Mesenchymal stem cell (in vitro differentiated cells and primary cell): ENCODE data around the gene COL16A1.
A peak's percentile ranks its signal among the peaks of the same experiment; 100 is the strongest.

Experiments used
- DNase-seq: peaks from one replicate; pipeline ENCODE4 v3.0.0-alpha.2; 2013
- H2AFZ ChIP-seq: one replicate; pipeline ENCODE4 v1.6.1; 2013; ENCODE audit warnings: low read depth, mild to moderate bottlenecking, control low read depth, inconsistent platforms, low read length, moderate library complexity
- H2AK5ac ChIP-seq: 2 replicates; pipeline ENCODE4 v1.6.1; 2013; ENCODE audit warnings: low read length, moderate library complexity, mild to moderate bottlenecking, inconsistent platforms; ENCODE audit not compliant: severe bottlenecking
- H2BK120ac ChIP-seq: one replicate; pipeline ENCODE4 v1.6.1; 2013; ENCODE audit warnings: low read depth, mild to moderate bottlenecking, inconsistent platforms, low read length, moderate library complexity
- H2BK12ac ChIP-seq, 2 experiments: one replicate each; pipeline ENCODE4 v1.6.1; 2013; ENCODE audit warnings: inconsistent platforms in 2 of 2, low read length in 2 of 2, mild to moderate bottlenecking in 2 of 2, moderate library complexity in 2 of 2, control low read depth in 1 of 2
- H2BK15ac ChIP-seq: one replicate; pipeline ENCODE4 v1.6.1; 2013; ENCODE audit warnings: mild to moderate bottlenecking, low read depth, inconsistent platforms; ENCODE audit not compliant: poor library complexity, severe bottlenecking
- H2BK5ac ChIP-seq: 2 replicates; pipeline ENCODE4 v1.6.1; 2013; ENCODE audit warnings: low read depth, mild to moderate bottlenecking, low read length, control low read depth, inconsistent platforms; ENCODE audit not compliant: poor library complexity, severe bottlenecking
- H3K14ac ChIP-seq, 2 experiments: one replicate each; pipeline ENCODE4 v1.6.1; 2013; ENCODE audit warnings: inconsistent platforms in 2 of 2, low read length in 2 of 2, control low read depth in 1 of 2, mild to moderate bottlenecking in 1 of 2, moderate library complexity in 1 of 2
- H3K18ac ChIP-seq, 2 experiments: one replicate each; pipeline ENCODE4 v1.6.1; 2013; ENCODE audit warnings: inconsistent platforms in 2 of 2, low read length in 2 of 2, control low read depth in 1 of 2, low read depth in 1 of 2, mild to moderate bottlenecking in 1 of 2
- H3K23ac ChIP-seq, 2 experiments: one replicate each; pipeline ENCODE4 v1.6.1; 2013; ENCODE audit warnings: inconsistent platforms in 2 of 2, low read length in 2 of 2, mild to moderate bottlenecking in 2 of 2, moderate library complexity in 2 of 2, control low read depth in 1 of 2
- H3K27ac ChIP-seq: 2 replicates; pipeline ENCODE4 v1.5.1; 2013; ENCODE audit warnings: mild to moderate bottlenecking, moderate library complexity, low read length, control low read depth, inconsistent platforms; ENCODE audit not compliant: poor library complexity, severe bottlenecking
- H3K27me3 ChIP-seq, 2 experiments: 2 replicates each; pipeline versions ENCODE4 v1.6.1 to v1.7.0; 2013; ENCODE audit warnings: low read length in 2 of 2, mild to moderate bottlenecking in 2 of 2, moderate library complexity in 2 of 2, control low read depth in 1 of 2, inconsistent platforms in 1 of 2; ENCODE audit not compliant: control insufficient read depth in 1 of 2, insufficient read depth in 1 of 2
- H3K36me3 ChIP-seq, 2 experiments: 2 replicates each; pipeline versions ENCODE4 v1.6.1 to v1.7.0; 2013; ENCODE audit warnings: low read length in 2 of 2, control low read depth in 1 of 2, inconsistent platforms in 1 of 2, low read depth in 1 of 2, mild to moderate bottlenecking in 1 of 2; ENCODE audit not compliant: insufficient read depth in 2 of 2, control insufficient read depth in 1 of 2
- H3K4ac ChIP-seq, 2 experiments: one replicate each; pipeline ENCODE4 v1.6.1; 2013; ENCODE audit warnings: inconsistent platforms in 2 of 2, low read length in 2 of 2, mild to moderate bottlenecking in 2 of 2, moderate library complexity in 2 of 2, control low read depth in 1 of 2, low read depth in 1 of 2
- H3K4me1 ChIP-seq: 2 replicates; pipeline ENCODE4 v1.6.1; 2013; ENCODE audit warnings: low read depth, low read length, control low read depth; ENCODE audit not compliant: control insufficient read depth, insufficient read depth
- H3K4me2 ChIP-seq: 2 replicates; pipeline ENCODE4 v1.6.1; 2013; ENCODE audit warnings: low read length, mild to moderate bottlenecking, inconsistent platforms; ENCODE audit not compliant: poor library complexity, severe bottlenecking
- H3K4me3 ChIP-seq, 2 experiments: 2 replicates each; pipeline versions ENCODE4 v1.5.1 to v1.7.0; 2013; ENCODE audit warnings: low read length in 2 of 2, mild to moderate bottlenecking in 2 of 2, control low read depth in 1 of 2, low read depth in 1 of 2; ENCODE audit not compliant: insufficient read depth in 1 of 2
- H3K79me1 ChIP-seq: replicated peaks from 2 replicates; pipeline ENCODE4 v1.6.1; 2013; ENCODE audit warnings: mild to moderate bottlenecking, control low read depth, low read length, inconsistent platforms; ENCODE audit not compliant: poor library complexity, severe bottlenecking
- H3K9ac ChIP-seq: 2 replicates; pipeline ENCODE4 v1.7.0; 2013; ENCODE audit warnings: mild to moderate bottlenecking, low read length, moderate library complexity
- H3K9me3 ChIP-seq: 2 replicates; pipeline ENCODE4 v1.7.0; 2013; ENCODE audit warnings: mild to moderate bottlenecking, low read length; ENCODE audit not compliant: control insufficient read depth
- H4K8ac ChIP-seq: one replicate; pipeline ENCODE4 v1.6.1; 2013; ENCODE audit warnings: inconsistent platforms, mild to moderate bottlenecking, low read length, moderate library complexity
- H4K91ac ChIP-seq: one replicate; pipeline ENCODE4 v1.6.1; 2013; ENCODE audit warnings: mild to moderate bottlenecking, low read length, inconsistent platforms
- WGBS: methylation state at CpG from one replicate; pipeline ENCODE4 v1.1.7; 2013; ENCODE audit warnings: mixed read lengths; 5-methylcytosine and 5-hydroxymethylcytosine counted together

The COL16A1 gene

DNA sequence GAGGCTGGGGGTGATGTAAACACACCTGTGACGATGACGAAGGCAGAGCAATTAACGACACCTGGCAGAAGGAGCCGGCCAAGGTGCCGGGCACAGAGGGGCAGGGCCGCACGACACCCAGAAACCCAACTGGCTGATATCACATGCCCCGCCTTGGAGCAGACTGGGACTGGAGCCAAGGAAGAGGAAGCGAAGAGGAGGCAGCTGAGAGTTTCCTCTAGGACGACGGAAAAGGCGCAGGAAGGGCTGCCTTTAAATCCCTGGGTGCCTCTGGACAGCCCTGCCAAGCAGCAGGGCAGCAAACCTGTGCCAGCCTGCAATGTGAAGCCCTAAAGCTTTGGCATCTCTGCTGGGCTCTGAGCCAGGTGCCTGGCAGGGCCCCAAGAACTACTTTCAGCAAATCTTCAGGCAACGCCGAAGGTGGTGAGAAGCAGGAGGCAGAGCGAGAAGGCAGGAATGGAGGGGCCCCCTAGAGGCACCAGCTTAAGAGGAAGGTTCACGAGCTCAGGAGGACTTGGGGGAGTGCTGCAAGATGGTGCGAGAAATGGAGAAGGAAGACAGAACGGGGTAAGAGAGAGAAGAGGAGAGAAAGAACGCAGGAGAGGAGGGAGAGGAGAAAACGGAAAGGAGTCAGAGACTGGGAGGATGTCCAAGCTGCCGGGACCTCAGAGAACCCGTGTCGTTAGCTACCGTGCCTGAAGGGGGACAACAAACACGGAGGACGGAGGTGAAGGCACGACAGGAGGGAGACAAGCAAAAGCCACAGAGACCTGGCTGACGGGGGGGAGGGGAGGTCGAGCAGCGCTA, 33.8 kb downstream of the COL16A1 start:
- peaks cover 29% of the 10 kb centered on the region for H3K4me1 ChIP-seq
- H4K8ac ChIP-seq, result no peak overlapping the region
- H3K9ac ChIP-seq, result peak overlapping the region; percentile 15
- H2BK120ac ChIP-seq, result no peak overlapping the region
- no peaks in the 10 kb centered on the region for H3K79me1 ChIP-seq
- H2BK12ac ChIP-seq, result no peak overlapping the region
- H3K4me3 ChIP-seq, result peak overlapping the region in 1 of 2 experiments; percentile 23
- H4K91ac ChIP-seq, result no peak overlapping the region
- peak overlapping the region; percentile 10 for H2AK5ac ChIP-seq
- no peak overlapping the region for H2AFZ ChIP-seq
- H3K4ac ChIP-seq, result no peak overlapping the region
- peak overlapping the region; percentile 4 for H2BK15ac ChIP-seq
- 65% methylated on average over 30 of the region's 30 CpGs for WGBS
- DNase-seq, result peak; percentile 15
- peak overlapping the region in 1 of 2 experiments; percentile 7 for H3K14ac ChIP-seq
- no peak overlapping the region for H2BK5ac ChIP-seq
- H3K23ac ChIP-seq, result no peak overlapping the region
- no peaks in the 10 kb centered on the region for H3K9me3 ChIP-seq
- H3K4me2 ChIP-seq, result no peak overlapping the region
- no peaks in the 10 kb centered on the region for H3K27me3 ChIP-seq
- peaks cover 28 to 77% of the 10 kb centered on the region in 2 experiments for H3K36me3 ChIP-seq
- no peak overlapping the region for H3K27ac ChIP-seq
- no peak overlapping the region for H3K18ac ChIP-seq

- no peak overlapping the region for H3K4me2 ChIP-seq
- no peak overlapping the region for H3K9ac ChIP-seq
- H3K18ac ChIP-seq, result no peak overlapping the region
- H2AK5ac ChIP-seq, result peak overlapping the region; percentile 10
- H2BK15ac ChIP-seq, result no peak overlapping the region
- H3K14ac ChIP-seq, result no peak overlapping the region
- no peak overlapping the region for H2BK5ac ChIP-seq
- no peak overlapping the region for H3K4ac ChIP-seq
- H2AFZ ChIP-seq, result no peak overlapping the region
- H3K23ac ChIP-seq, result no peak overlapping the region
- no peak overlapping the region for H4K8ac ChIP-seq
- H3K9me3 ChIP-seq, result no peaks in the 10 kb centered on the region
- H3K4me1 ChIP-seq, result peaks cover 25% of the 10 kb centered on the region
- H4K91ac ChIP-seq, result no peak overlapping the region
- H2BK120ac ChIP-seq, result no peak overlapping the region
- WGBS, result 84% methylated on average over 7 of the region's 7 CpGs
- DNase-seq, result no peak
- peaks cover 34 to 75% of the 10 kb centered on the region in 2 experiments for H3K36me3 ChIP-seq
- H3K79me1 ChIP-seq, result no peaks in the 10 kb centered on the region
- no peak overlapping the region for H3K4me3 ChIP-seq
- H3K27ac ChIP-seq, result no peak overlapping the region
- no peak overlapping the region for H2BK12ac ChIP-seq
- H3K27me3 ChIP-seq, result no peaks in the 10 kb centered on the region
Measured at GRCh38 chr1:31669433-31669785, 34.4 kb downstream of the COL16A1 start.

DNA sequence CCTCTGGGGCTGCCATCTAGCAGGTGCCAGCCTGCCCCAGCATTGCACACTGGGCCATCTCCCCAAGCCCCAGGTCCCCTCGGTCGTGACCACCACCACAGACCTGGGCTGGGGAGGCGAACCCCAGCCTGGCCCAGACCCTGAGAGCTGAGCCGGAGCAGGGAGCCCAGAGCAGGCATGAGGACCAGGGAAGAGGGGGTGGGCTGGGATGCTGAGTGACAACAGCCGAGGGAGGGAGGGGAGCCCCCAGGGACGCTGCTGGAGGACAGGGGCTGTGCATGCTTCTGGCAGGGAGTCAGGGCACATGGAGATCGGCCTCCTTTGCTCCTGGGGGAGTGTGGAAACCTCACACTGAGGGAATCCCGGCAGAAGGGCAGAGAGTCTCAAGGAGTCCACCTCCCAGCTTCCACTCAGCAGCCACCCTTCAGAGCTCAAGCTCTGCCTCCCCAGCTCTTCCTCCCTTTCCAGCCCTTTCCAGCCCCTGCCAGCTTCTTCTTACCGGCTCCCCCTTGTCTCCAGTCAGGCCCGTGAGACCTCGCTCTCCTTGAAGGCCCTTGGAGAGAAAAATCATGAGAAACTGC, 35.4 kb downstream of the COL16A1 start:
- Histone ChIP-seq H3K79me1 (no peaks in the 10 kb centered on the region), H3K4me1 (peaks cover 25% of the 10 kb centered on the region), H3K9me3 (no peaks in the 10 kb centered on the region), H3K36me3 (peaks cover 34 to 72% of the 10 kb centered on the region in 2 experiments), H3K9ac (no peak overlapping the region), H3K4ac (no peak overlapping the region), H3K14ac (no peak overlapping the region), H3K18ac (no peak overlapping the region), H4K91ac (no peak overlapping the region), H2BK120ac (no peak overlapping the region), H2BK15ac (no peak overlapping the region), H2BK12ac (peak overlapping the region in 1 of 2 experiments; percentile 2), H2AFZ (no peak overlapping the region), H2AK5ac (no peak overlapping the region), H3K4me3 (no peak overlapping the region), H4K8ac (no peak overlapping the region), H3K23ac (no peak overlapping the region), H3K4me2 (no peak overlapping the region), H2BK5ac (no peak overlapping the region), H3K27ac (no peak overlapping the region), H3K27me3 (no peaks in the 10 kb centered on the region)
- WGBS, result 92% methylated on average over 10 of the region's 11 CpGs
- no peak for DNase-seq

DNA sequence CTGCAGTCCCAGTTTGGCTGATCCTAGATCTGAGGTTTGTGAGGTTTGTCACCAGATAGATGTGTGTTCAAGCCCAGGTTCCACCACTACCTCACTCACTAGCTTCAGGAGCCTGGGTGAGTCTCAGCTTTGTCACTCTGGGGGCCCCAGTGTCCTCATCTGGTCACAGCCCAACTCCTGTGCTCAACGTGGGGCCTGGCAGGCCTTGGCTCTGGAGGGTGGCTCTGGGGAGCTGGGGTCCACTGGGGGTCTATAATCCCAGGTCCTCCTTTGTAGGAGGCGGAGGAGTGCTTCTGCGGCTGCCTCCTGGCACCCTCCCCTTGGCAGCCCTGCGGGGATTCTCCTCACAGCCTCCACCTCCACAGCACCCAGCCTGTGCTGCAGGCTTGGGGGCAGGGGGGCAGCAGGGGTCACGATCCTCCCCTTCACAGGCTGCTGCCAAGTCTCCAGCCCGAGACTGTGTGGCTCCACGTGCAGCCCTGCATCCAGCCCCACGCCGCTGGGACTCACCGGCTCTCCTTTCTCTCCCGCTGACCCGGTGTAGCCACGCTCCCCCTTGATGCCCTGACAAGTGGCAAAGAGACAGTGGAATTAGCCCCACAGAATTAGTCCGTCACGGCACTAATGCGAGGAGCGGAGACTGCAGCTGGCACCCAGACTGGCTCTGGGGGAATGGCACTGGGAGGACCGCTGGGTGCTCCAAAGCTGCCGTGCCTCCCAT, 36.6 kb downstream of the COL16A1 start:
- DNase-seq, result no peak
- H4K8ac ChIP-seq, result no peak overlapping the region
- H3K9me3 ChIP-seq, result no peaks in the 10 kb centered on the region
- peak overlapping the region; percentile 23 for H2AK5ac ChIP-seq
- H2BK15ac ChIP-seq, result no peak overlapping the region
- H3K23ac ChIP-seq, result no peak overlapping the region
- no peak overlapping the region for H2AFZ ChIP-seq
- WGBS, result 91% methylated on average over 19 of the region's 19 CpGs
- H3K4me2 ChIP-seq, result no peak overlapping the region
- H3K14ac ChIP-seq, result peak overlapping the region in 1 of 2 experiments; percentile 63
- peak overlapping the region in 1 of 2 experiments; percentile 57 for H3K4ac ChIP-seq
- H3K27me3 ChIP-seq, result no peaks in the 10 kb centered on the region
- H2BK5ac ChIP-seq, result no peak overlapping the region
- H3K4me3 ChIP-seq, result no peak overlapping the region
- H3K4me1 ChIP-seq, result peaks cover 25% of the 10 kb centered on the region
- H2BK120ac ChIP-seq, result no peak overlapping the region
- H3K18ac ChIP-seq, result no peak overlapping the region
- no peaks in the 10 kb centered on the region for H3K79me1 ChIP-seq
- H3K36me3 ChIP-seq, result peaks cover 30 to 67% of the 10 kb centered on the region in 2 experiments
- no peak overlapping the region for H3K27ac ChIP-seq
- peak overlapping the region; percentile 23 for H3K9ac ChIP-seq
- H4K91ac ChIP-seq, result no peak overlapping the region
- no peak overlapping the region for H2BK12ac ChIP-seq
